ENCODE results near the gene OPCML. TPM values are rescaled to one million over a fixed set of nuclear protein-coding genes. Genes with fewer than 3 reads are reported as not detected.

The OPCML gene
- total and polyA plus RNA-seq, 2 of the 13 experiments (the other 11 are each of a cell fraction or from before 2014, with no cell fraction given) = not detected

DNA sequence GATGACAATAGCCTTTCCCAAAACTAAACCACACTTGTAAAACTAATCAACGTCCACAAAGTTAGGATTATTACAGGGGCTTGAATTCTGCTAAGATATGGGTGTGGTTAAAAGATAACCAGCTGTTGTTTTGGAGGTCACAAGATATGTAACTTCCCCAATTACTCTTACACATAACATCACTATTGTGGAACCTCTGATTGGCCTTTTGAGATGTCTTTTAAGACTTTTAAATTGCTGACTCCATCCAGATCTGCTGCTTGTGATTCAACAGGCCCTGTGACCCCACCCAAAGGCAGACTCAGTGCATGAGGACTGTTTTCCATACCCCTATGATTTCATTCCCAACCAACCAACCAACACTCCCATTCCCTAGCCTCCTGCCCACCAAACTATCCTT lies 893.9 kb downstream of the OPCML start:
- DNase-seq (ENCODE audit: low spot score) = no peak
- BruUV-seq (replicated peaks) = no TSS peak
- Histone ChIP-seq H3K36me3 (replicated peaks in 1 of 2; ENCODE audit: control insufficient read depth in 1 of 2, insufficient read depth in 2 of 2, low read length in 2 of 2) (no peaks in the 10 kb centered on the region), H3K27me3 (ENCODE audit: control insufficient read depth in 1 of 2, insufficient read depth in 2 of 2, low read length in 2 of 2) (no peaks in the 10 kb centered on the region), H3K79me2 (ENCODE audit: insufficient read depth, low read length) (no peaks in the 10 kb centered on the region), H3K27ac (ENCODE audit: extremely low read length, insufficient read depth, low read length) (no peak overlapping the region), H3K4me2 (ENCODE audit: low read depth, low read length) (no peak overlapping the region), H2AFZ (ENCODE audit: low read length) (no peak overlapping the region), H4K20me1 (ENCODE audit: insufficient read depth, low read length) (no peaks in the 10 kb centered on the region), H3K4me1 (ENCODE audit: insufficient read depth, low read length) (no peaks in the 10 kb centered on the region), H3K4me3 (replicated peaks in 1 of 3; ENCODE audit: insufficient read depth in 1 of 3, low read depth in 2 of 3, low read length in 3 of 3) (no peak overlapping the region), H3K9ac (ENCODE audit: insufficient read depth, low read depth, low read length) (no peak overlapping the region), H3K9me3 (ENCODE audit: low read length) (peaks cover 60% of the 10 kb centered on the region)
- intact Hi-C loops (cut with micrococcal nuclease; ENCODE audit: unreplicated experiment) (no loop called here), in situ Hi-C loops (cut with HindIII; ENCODE audit: extremely low pct_ligation_motif_present, low pct_unique_long_range_greater_than_20kb) (no loop called here)
- no peak for TF ChIP-seq ZNF263 (CRISPR knock-in tag; IDR thresholded peaks at IDR 0.05)
- TF ChIP-seq TOPORS (CRISPR knock-in tag; IDR thresholded peaks at IDR 0.05) = no peak
- ChIA-PET CTCF (ENCODE audit: low intra/inter-chr PET ratio, low total read pairs) (no interaction called here), POLR2A (no interaction called here)
- no peak for ATAC-seq
- no peak for FAIRE-seq
- 0% methylated on average over 1 of the region's 1 CpG for whole genome bisulfite sequencing (ENCODE audit: low lambda C conversion rate)

DNA sequence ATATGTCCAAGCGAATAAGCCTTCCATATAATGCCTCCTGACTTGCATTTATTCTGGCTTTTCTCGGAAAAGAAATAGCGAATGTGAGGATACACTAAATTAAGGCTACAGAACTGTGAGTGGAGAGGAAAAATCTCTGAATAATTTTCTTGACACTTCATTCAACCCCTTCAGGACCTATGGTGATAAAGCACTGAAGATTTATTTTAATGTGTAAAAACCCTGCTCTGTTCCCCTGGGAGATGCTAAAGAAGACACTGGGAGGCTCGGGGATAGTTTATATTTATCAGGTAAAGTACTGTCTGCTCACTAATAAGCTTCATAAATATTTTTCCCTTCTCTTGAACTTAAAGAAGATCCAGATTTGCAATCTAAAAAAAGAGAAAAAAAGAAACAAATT lies 895.8 kb downstream of the OPCML start:
- H3K9me3 ChIP-seq (ENCODE audit: low read length) = peaks cover 70% of the 10 kb centered on the region
- H3K27ac ChIP-seq (ENCODE audit: extremely low read length, insufficient read depth, low read length) = no peak overlapping the region
- H3K79me2 ChIP-seq (ENCODE audit: insufficient read depth, low read length) = no peaks in the 10 kb centered on the region
- no peak for DNase-seq (ENCODE audit: low spot score)
- CTCF ChIA-PET (ENCODE audit: low intra/inter-chr PET ratio, low total read pairs) = no interaction called here
- intact Hi-C loops (cut with micrococcal nuclease; ENCODE audit: unreplicated experiment) (no loop called here), in situ Hi-C loops (cut with HindIII; ENCODE audit: extremely low pct_ligation_motif_present, low pct_unique_long_range_greater_than_20kb) (no loop called here)
- no peak for ATAC-seq
- no peak for FAIRE-seq
- no peaks in the 10 kb centered on the region for H4K20me1 ChIP-seq (ENCODE audit: insufficient read depth, low read length)
- WGBS (ENCODE audit: low lambda C conversion rate) = 33% methylated on average over 4 of the region's 4 CpGs
- POLR2A ChIA-PET = no interaction called here
- no peaks in the 10 kb centered on the region for H3K36me3 ChIP-seq (replicated peaks in 1 of 2; ENCODE audit: control insufficient read depth in 1 of 2, insufficient read depth in 2 of 2, low read length in 2 of 2)
- no peak overlapping the region for H3K4me2 ChIP-seq (ENCODE audit: low read depth, low read length)
- H3K9ac ChIP-seq (ENCODE audit: insufficient read depth, low read depth, low read length) = no peak overlapping the region
- no peaks in the 10 kb centered on the region for H3K4me1 ChIP-seq (ENCODE audit: insufficient read depth, low read length)
- no peak overlapping the region for H2AFZ ChIP-seq (ENCODE audit: low read length)
- no TSS peak for BruUV-seq (replicated peaks)
- H3K27me3 ChIP-seq (ENCODE audit: control insufficient read depth in 1 of 2, insufficient read depth in 2 of 2, low read length in 2 of 2) = no peaks in the 10 kb centered on the region
- no peak overlapping the region for H3K4me3 ChIP-seq (replicated peaks in 1 of 3; ENCODE audit: insufficient read depth in 1 of 3, low read depth in 2 of 3, low read length in 3 of 3)
- TF ChIP-seq XRCC5 (optimal IDR thresholded peaks at IDR 0.05; ENCODE audit: low read length) = no peak
- TF ChIP-seq, protein P1, sequence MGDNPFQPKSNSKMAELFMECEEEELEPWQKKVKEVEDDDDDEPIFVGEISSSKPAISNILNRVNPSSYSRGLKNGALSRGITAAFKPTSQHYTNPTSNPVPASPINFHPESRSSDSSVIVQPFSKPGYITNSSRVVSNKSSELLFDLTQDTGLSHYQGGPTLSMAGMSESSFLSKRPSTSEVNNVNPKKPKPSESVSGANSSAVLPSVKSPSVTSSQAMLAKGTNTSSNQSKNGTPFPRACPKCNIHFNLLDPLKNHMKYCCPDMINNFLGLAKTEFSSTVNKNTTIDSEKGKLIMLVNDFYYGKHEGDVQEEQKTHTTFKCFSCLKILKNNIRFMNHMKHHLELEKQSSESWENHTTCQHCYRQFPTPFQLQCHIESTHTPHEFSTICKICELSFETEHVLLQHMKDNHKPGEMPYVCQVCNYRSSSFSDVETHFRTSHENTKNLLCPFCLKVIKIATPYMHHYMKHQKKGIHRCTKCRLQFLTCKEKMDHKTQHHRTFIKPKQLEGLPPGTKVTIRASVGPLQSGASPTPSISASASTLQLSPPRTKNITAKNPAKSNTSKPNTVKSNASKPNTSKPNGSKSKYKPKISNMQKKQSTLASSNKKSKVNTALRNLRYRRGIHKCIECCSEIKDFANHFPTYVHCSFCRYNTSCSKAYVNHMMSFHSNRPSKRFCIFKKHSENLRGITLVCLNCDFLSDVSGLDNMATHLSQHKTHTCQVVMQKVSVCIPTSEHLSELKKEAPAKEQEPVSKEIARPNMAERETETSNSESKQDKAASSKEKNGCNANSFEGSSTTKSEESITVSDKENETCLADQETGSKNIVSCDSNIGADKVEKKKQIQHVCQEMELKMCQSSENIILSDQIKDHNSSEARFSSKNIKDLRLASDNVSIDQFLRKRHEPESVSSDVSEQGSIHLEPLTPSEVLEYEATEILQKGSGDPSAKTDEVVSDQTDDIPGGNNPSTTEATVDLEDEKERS (CRISPR knock-in tag; IDR thresholded peaks at IDR 0.05) = no peak
- TF ChIP-seq, protein P2, sequence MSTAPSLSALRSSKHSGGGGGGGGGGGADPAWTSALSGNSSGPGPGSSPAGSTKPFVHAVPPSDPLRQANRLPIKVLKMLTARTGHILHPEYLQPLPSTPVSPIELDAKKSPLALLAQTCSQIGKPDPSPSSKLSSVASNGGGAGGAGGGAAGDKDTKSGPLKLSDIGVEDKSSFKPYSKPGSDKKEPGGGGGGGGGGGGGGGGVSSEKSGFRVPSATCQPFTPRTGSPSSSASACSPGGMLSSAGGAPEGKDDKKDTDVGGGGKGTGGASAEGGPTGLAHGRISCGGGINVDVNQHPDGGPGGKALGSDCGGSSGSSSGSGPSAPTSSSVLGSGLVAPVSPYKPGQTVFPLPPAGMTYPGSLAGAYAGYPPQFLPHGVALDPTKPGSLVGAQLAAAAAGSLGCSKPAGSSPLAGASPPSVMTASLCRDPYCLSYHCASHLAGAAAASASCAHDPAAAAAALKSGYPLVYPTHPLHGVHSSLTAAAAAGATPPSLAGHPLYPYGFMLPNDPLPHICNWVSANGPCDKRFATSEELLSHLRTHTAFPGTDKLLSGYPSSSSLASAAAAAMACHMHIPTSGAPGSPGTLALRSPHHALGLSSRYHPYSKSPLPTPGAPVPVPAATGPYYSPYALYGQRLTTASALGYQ (CRISPR knock-in tag; IDR thresholded peaks at IDR 0.05) = no peak
- TF ChIP-seq, protein P3, sequence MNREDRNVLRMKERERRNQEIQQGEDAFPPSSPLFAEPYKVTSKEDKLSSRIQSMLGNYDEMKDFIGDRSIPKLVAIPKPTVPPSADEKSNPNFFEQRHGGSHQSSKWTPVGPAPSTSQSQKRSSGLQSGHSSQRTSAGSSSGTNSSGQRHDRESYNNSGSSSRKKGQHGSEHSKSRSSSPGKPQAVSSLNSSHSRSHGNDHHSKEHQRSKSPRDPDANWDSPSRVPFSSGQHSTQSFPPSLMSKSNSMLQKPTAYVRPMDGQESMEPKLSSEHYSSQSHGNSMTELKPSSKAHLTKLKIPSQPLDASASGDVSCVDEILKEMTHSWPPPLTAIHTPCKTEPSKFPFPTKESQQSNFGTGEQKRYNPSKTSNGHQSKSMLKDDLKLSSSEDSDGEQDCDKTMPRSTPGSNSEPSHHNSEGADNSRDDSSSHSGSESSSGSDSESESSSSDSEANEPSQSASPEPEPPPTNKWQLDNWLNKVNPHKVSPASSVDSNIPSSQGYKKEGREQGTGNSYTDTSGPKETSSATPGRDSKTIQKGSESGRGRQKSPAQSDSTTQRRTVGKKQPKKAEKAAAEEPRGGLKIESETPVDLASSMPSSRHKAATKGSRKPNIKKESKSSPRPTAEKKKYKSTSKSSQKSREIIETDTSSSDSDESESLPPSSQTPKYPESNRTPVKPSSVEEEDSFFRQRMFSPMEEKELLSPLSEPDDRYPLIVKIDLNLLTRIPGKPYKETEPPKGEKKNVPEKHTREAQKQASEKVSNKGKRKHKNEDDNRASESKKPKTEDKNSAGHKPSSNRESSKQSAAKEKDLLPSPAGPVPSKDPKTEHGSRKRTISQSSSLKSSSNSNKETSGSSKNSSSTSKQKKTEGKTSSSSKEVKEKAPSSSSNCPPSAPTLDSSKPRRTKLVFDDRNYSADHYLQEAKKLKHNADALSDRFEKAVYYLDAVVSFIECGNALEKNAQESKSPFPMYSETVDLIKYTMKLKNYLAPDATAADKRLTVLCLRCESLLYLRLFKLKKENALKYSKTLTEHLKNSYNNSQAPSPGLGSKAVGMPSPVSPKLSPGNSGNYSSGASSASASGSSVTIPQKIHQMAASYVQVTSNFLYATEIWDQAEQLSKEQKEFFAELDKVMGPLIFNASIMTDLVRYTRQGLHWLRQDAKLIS (CRISPR knock-in tag; IDR thresholded peaks at IDR 0.05) = no peak
- TF ChIP-seq ZNF460 (CRISPR knock-in tag; IDR thresholded peaks at IDR 0.05; ENCODE audit: borderline replicate concordance) = no peak
- TF ChIP-seq ZNF251 (CRISPR knock-in tag; IDR thresholded peaks at IDR 0.05) = no peak

Measured in HepG2 (cell line).